Prostate gland (tissue), 2 donors: ENCODE results near the gene YJU2. TPM values are rescaled to one million over a fixed set of nuclear protein-coding genes. Genes with fewer than 3 reads are reported as not detected.
A peak's percentile ranks its signal among the peaks of the same experiment; 100 is the strongest.

ENCODE experiments used
- DNase-seq: peaks from one replicate; pipeline ENCODE4 v3.0.0-alpha.2; 2019; ENCODE audit warnings: low spot score
- H3K27ac ChIP-seq, 2 donors: fragments of 200-600 bp; sonication (generic); 2 replicates each; pipeline ENCODE4 v1.5.1; 2017 to 2019
- H3K27me3 ChIP-seq: fragments of 200-600 bp; sonication (generic); replicated peaks from 2 replicates; pipeline ENCODE4 v1.5.1; 2019; ENCODE audit not compliant: insufficient read depth
- H3K36me3 ChIP-seq, 2 donors: fragments of 200-600 bp; sonication (generic); 1 replicate in 1 of 2; 2 replicates in 1 of 2; pipeline versions ENCODE4 v1.5.1 to v1.8.1; 2017 to 2019
- H3K4me1 ChIP-seq: fragments of 200-600 bp; sonication (generic); replicated peaks from 2 replicates; pipeline ENCODE4 v1.5.1; 2019
- H3K4me3 ChIP-seq, 2 donors: fragments of 200-600 bp; sonication (generic); 2 replicates each; pipeline ENCODE4 v1.5.1; 2017 to 2019
- H3K9me3 ChIP-seq: fragments of 200-600 bp; sonication (generic); 2 replicates; pipeline ENCODE4 v1.5.1; 2017
- POLR2A ChIP-seq: fragments of 450-650 bp; IDR thresholded peaks from one replicate; pipeline ENCODE4 v1.6.1; 2016; ENCODE audit warnings: antibody characterized with exemption, mild to moderate bottlenecking
- POLR2AphosphoS5 ChIP-seq: sonication (generic); formaldehyde crosslinking; IDR thresholded peaks from one replicate; pipeline ENCODE4 v1.6.1; 2017; ENCODE audit warnings: antibody characterized with exemption
- WGBS: methylation state at CpG from one replicate; pipeline ENCODE4 v1.1.5; 2018; 5-methylcytosine and 5-hydroxymethylcytosine counted together
- intact Hi-C: fragments of 100-400 bp; cut with DNase I; formaldehyde crosslinking; loops from one replicate; pipeline ENCODE4 v1.14.2; 2022
- total RNA-seq, 2 donors: library from RNA; depleted of rRNA; stranded (reverse); fragments of >200 nt; gene quantifications; one replicate each; pipeline ENCODE4 v1.1.0, GENCODE V29; 2016
- TF ChIP-seq, protein P1 (sequence below), 4 experiments: fragments of 200-600 bp in 2 of 4; fragments of 450-650 bp in 2 of 4; sonication (generic) in 2 of 4; IDR thresholded peaks; 1 replicate in 3 of 4; 2 replicates in 1 of 4; pipeline ENCODE4 v1.5.1; 2016 to 2019; ENCODE audit warnings: antibody characterized with exemption in 4 of 4, mild to moderate bottlenecking in 2 of 4, moderate library complexity in 2 of 4

The YJU2 gene
- total RNA-seq = 10 to 100 TPM; 30.3 to 45.9 TPM

DNA sequence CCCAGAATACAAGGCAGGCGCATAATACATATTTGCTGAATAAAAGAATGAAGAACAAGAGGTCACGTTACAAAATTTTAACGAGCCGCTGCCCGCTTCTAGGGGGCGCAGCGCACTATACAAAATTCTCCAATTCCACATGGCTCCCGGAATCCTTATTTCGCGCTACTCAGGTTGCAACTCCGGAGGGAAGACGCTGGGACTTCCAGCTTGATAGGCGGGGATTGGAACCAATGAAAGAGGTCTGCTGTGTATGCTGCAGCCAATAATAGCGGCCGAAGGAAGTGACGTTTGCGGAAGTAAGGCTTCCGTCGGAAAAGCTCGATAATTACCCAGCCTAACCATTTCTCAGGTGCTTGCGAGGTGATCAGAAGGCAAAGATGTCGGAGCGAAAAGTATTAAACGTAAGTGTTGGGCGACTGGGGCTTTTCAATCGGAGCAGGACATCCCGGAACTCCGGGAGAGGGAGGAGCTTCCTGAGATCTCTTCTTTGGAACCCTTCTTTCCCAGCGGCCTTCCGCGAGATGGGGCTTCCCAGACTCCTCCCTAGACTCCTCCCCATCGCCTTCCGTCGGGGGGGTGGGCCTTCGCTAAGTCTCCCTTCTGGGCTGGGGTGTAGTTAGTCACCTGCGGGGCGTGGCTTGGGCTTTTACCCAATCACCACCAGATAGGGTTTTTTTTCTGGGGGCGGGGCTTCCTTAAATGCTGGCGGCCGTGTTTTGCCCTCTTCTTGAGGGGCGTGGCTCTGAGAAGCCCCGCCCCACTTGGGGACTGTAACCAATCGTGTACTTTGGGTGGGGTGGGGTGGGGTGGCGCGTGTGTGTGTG, at the start of gene YJU2:
TSS of gene YJU2 (plus strand) at position 314 of the 827 bp plus-strand sequence. CDS start at position 381, 67 bp downstream.
- under 1% methylated on average over 43 of the region's 45 CpGs for WGBS

DNA sequence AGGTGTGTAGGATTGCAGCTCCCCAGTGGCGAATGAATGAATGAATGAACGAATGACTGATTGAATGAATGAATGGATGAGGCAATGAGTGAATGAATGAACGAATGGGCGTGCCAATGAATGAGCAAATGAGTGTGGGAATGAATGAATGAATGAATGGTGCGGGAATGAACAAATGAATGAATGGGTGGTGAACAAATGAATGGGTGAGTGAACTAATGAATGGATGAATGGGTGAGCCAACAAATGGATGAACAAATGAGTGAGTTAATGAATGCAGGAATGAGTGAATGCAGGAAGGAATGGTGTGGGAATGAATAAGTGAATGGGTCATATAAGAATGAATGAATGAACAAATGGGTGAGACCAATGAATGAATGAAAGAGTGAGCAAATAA, 49.7 kb upstream of the YJU2 start:
- DNase-seq = no peak
- Histone ChIP-seq H3K4me1 (no peaks in the 10 kb centered on the region), H3K36me3 (no peaks in the 10 kb centered on the region), H3K9me3 (no peaks in the 10 kb centered on the region), H3K27ac (no peak overlapping the region), H3K4me3 (no peak overlapping the region), H3K27me3 (peaks cover 18% of the 10 kb centered on the region)
- 91% methylated on average over 5 of the region's 5 CpGs for WGBS
- intact Hi-C loops = no loop called here
- TF ChIP-seq POLR2A (no peak), POLR2AphosphoS5 (no peak)
- TF ChIP-seq, protein P1, sequence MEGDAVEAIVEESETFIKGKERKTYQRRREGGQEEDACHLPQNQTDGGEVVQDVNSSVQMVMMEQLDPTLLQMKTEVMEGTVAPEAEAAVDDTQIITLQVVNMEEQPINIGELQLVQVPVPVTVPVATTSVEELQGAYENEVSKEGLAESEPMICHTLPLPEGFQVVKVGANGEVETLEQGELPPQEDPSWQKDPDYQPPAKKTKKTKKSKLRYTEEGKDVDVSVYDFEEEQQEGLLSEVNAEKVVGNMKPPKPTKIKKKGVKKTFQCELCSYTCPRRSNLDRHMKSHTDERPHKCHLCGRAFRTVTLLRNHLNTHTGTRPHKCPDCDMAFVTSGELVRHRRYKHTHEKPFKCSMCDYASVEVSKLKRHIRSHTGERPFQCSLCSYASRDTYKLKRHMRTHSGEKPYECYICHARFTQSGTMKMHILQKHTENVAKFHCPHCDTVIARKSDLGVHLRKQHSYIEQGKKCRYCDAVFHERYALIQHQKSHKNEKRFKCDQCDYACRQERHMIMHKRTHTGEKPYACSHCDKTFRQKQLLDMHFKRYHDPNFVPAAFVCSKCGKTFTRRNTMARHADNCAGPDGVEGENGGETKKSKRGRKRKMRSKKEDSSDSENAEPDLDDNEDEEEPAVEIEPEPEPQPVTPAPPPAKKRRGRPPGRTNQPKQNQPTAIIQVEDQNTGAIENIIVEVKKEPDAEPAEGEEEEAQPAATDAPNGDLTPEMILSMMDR (IDR thresholded peaks at IDR 0.05) = no peak

More for the DNA sequence above, at the start of gene YJU2:
- peaks cover 4% of the 10 kb centered on the region for H3K4me1 ChIP-seq
- peak within 1 kb of the TSS; percentile 45 to 68 for H3K4me3 ChIP-seq
- peaks cover 0 to 13% of the 10 kb centered on the region in 2 donors for H3K36me3 ChIP-seq
- peak within 1 kb of the TSS; percentile 89 to 97 for H3K27ac ChIP-seq
- intact Hi-C loops = loop anchor here (5.0 kb wide), 1 partner anchor 475 kb away; the partner anchor contains the start of gene DPP9
- DNase-seq = peak; percentile 98
- H3K27me3 ChIP-seq = no peaks in the 10 kb centered on the region
- TF ChIP-seq POLR2A = no peak
- peak; percentile 94 for TF ChIP-seq POLR2AphosphoS5
- TF ChIP-seq, protein P1 (IDR thresholded peaks at IDR 0.05) = peak in 3 of 4 experiments; percentile 15 to 64 (median 51)
- H3K9me3 ChIP-seq = no peaks in the 10 kb centered on the region

DNA sequence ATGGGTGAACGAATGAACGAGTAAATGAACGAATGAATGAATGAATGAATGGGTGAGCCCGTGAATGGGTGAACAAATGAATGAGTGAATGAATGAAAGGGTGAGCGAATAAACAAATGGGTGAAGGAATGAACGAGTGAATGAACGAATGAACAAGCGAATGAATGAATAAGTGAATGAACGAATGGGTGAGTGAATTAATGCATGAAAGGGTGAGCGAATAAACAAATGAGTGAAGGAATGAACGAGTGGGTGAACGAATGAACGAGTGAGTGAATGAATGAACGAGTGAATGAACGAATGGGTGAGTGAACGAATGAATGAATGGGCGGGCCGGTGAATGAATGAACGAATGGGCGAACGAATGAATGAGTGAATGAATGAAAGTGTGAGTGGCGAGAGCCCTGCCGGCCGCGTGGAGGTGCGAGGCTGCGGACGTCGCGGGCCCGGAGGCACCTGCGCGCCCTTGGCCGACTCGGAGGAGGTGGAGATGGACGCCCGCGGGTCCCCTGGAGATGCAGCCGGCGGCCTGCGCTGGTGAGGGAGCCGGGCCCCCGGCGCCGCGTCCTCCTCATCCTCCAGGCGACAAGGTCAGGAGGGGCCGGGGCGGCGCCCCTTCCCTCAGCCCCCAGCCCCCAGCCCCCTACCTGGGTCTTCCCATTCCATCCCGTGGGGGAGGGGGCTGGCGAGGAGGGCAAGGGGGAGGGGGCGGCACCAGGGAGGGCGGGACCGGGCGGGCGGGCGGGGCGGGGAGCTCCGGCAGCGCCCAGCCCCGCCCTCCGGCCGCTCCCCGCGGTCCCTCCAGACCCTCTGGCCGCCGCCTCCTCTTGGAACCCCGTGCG, 49.0 kb upstream of the YJU2 start:
- Histone ChIP-seq H3K4me1 (no peaks in the 10 kb centered on the region), H3K9me3 (no peaks in the 10 kb centered on the region), H3K4me3 (peak overlapping the region in 1 of 2 donors; percentile 12), H3K27me3 (peaks cover 18% of the 10 kb centered on the region), H3K36me3 (no peaks in the 10 kb centered on the region), H3K27ac (no peak overlapping the region)
- intact Hi-C loops = no loop called here
- WGBS = 18% methylated on average over 54 of the region's 70 CpGs
- TF ChIP-seq POLR2AphosphoS5 (no peak), POLR2A (no peak)
- TF ChIP-seq, protein P1 (IDR thresholded peaks at IDR 0.05) = no peak
- no peak for DNase-seq

DNA sequence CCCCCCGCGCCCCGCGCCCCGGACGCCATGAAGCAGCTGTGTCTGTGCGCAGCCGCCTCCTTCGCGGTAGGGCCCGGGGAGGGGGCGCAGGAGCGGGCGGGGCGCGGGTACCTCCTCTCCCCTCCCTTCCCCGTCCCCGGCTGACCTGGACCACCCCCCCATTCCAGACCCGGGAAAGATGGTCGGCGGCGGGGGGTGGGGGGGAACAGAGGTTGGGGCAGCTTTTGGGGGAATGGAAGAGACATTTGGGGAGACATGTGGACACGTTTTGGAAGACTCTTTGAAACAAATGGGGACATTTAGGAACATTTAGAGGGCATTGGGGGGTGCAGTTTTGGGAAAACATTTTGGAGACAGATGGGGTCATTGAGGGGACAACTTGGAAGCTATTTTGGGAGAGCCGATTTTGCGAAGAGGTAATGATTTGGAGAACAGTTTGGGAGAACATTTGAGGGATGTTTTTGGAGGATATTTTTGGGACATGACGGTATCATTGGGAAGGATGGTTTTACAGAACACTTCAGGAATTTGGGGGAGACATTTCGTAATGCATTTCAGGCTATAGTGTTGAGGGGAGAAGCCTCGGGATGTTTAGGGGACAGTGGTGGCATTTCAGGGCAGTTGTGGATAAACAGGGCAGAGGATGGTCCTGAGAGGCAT, 48.3 kb upstream of the YJU2 start:
- H3K4me3 ChIP-seq = peak overlapping the region in 1 of 2 donors; percentile 12
- DNase-seq = no peak
- intact Hi-C loops = no loop called here
- no peaks in the 10 kb centered on the region for H3K4me1 ChIP-seq
- TF ChIP-seq POLR2A (no peak), POLR2AphosphoS5 (no peak)
- TF ChIP-seq, protein P1 (IDR thresholded peaks at IDR 0.05) = no peak
- H3K27ac ChIP-seq = no peak overlapping the region
- no peaks in the 10 kb centered on the region for H3K9me3 ChIP-seq
- 10% methylated on average over 24 of the region's 28 CpGs for WGBS
- peaks cover 18% of the 10 kb centered on the region for H3K27me3 ChIP-seq
- no peaks in the 10 kb centered on the region for H3K36me3 ChIP-seq
